ENCODE measurements around the gene PRMT7.

PRMT7 gene

DNA sequence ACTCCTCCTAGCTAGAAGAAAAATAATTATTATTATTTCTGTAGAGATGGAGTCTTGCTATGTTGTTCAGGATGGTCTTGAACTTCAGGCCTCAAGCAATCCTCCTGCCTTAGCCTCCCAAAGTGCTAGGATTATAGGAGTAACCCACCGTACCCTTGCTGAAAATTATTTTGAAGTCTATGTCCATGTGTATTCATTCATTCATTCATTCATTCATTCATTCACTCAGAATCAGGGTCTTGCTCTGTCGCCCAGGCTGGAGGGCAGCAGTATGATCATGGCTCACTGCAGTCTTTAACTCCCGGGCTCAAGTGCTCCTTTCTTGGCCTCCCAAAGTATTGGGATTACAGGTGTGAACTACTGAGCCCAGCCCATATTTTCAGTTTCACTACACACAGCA, 4.2 kb upstream of the PRMT7 start:
- TF ChIP-seq, protein P1, sequence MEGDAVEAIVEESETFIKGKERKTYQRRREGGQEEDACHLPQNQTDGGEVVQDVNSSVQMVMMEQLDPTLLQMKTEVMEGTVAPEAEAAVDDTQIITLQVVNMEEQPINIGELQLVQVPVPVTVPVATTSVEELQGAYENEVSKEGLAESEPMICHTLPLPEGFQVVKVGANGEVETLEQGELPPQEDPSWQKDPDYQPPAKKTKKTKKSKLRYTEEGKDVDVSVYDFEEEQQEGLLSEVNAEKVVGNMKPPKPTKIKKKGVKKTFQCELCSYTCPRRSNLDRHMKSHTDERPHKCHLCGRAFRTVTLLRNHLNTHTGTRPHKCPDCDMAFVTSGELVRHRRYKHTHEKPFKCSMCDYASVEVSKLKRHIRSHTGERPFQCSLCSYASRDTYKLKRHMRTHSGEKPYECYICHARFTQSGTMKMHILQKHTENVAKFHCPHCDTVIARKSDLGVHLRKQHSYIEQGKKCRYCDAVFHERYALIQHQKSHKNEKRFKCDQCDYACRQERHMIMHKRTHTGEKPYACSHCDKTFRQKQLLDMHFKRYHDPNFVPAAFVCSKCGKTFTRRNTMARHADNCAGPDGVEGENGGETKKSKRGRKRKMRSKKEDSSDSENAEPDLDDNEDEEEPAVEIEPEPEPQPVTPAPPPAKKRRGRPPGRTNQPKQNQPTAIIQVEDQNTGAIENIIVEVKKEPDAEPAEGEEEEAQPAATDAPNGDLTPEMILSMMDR (IDR thresholded peaks at IDR 0.05; ENCODE audit: control insufficient read depth, insufficient read depth, low read depth, low read length, missing control alignments), result no peak
- DNase-seq (ENCODE audit: low read depth), result no peak

GRCh38 chr16:68309799-68310198, 1.0 kb upstream of the PRMT7 start:
- DNase-seq (ENCODE audit: low read depth), result no peak
- TF ChIP-seq, protein P1 (IDR thresholded peaks at IDR 0.05; ENCODE audit: control insufficient read depth, insufficient read depth, low read depth, low read length, missing control alignments), result no peak
- peak overlapping the region; percentile 61 for H3K4me3 ChIP-seq (ENCODE audit: control insufficient read depth, low read depth, low read length)

More for the DNA sequence above, 4.2 kb upstream of the PRMT7 start:
- no peak overlapping the region for H3K4me3 ChIP-seq (ENCODE audit: control insufficient read depth, low read depth, low read length)

DNA sequence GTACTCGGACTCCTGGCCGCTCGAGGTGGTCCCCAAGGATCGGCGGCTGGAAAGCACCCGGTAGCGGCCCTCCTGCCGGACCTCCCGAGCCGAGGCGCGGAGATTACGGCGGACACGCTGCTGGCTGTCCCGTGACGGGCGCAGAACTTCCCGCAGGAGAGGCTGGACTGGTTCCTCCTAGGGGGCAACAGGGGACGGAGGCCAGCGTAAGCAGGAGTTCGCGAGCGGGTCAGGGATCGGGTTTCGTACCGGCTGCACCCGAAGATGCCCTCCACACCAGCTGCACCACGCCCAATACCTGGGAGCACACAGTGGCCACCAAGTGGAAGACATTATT, 414 bp upstream of the PRMT7 start:
- no peak for DNase-seq (ENCODE audit: low read depth)
- TF ChIP-seq, protein P1 (IDR thresholded peaks at IDR 0.05; ENCODE audit: control insufficient read depth, insufficient read depth, low read depth, low read length, missing control alignments), result no peak
- peak overlapping the region; percentile 61 for H3K4me3 ChIP-seq (ENCODE audit: control insufficient read depth, low read depth, low read length)

DNA sequence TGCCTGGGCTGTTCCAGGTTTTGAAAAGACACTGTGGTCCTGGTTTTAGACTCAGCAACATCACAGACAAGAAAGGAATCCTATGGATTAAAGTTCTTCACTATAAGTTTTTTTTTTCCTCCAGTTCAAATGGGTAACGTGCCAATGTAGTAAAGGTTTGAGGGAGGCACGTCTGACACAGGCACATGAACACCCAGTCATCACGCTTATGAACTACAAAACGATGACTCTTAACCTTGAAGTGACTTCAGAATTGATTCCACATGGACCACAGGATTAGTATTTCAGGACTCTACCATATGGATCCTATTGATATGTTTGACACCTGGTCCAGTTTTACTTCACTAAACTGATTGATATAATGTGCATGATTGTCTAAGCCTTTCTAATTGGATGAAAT, 2.3 kb downstream of the PRMT7 start:
- TF ChIP-seq, protein P1 (IDR thresholded peaks at IDR 0.05; ENCODE audit: control insufficient read depth, insufficient read depth, low read depth, low read length, missing control alignments), result no peak
- H3K4me3 ChIP-seq (ENCODE audit: control insufficient read depth, low read depth, low read length), result no peak overlapping the region
- DNase-seq (ENCODE audit: low read depth), result no peak

GRCh38 chr16:68319185-68319908, 8.5 kb downstream of the PRMT7 start:
- DNase-seq (ENCODE audit: low read depth), result no peak
- H3K4me3 ChIP-seq (ENCODE audit: control insufficient read depth, low read depth, low read length), result no peak overlapping the region
- TF ChIP-seq, protein P1 (IDR thresholded peaks at IDR 0.05; ENCODE audit: control insufficient read depth, insufficient read depth, low read depth, low read length, missing control alignments), result no peak

DNA sequence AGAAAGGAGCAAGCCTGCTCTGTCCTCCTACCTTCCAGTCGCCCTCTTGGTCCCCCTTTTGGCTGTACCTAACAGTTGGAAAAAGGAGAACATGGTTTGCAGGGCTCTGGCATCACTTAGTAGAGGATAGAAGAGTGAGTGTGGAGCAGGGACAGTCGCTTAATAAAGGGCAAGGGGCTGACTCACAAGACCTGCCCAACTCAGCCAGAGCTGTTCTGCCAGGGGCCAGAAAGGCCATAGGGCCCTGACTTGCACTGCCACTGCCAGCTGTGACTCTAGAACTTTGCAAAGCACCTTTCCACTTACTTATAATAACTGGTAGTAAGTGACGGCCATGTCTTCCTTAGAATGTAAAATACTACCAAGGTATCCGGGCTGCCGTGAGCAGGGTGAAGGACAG, 13.5 kb downstream of the PRMT7 start:
- no peak for DNase-seq (ENCODE audit: low read depth)
- no peak overlapping the region for H3K4me3 ChIP-seq (ENCODE audit: control insufficient read depth, low read depth, low read length)
- TF ChIP-seq, protein P1 (IDR thresholded peaks at IDR 0.05; ENCODE audit: control insufficient read depth, insufficient read depth, low read depth, low read length, missing control alignments), result no peak

All from AG09309 (cell line).